CD4-positive, alpha-beta T cell treated with Interleukin-12 subunit alpha and Interleukin-12 subunit beta, for 1 hour (primary cell): ENCODE data around the gene PLEKHA4.
A peak's percentile ranks its signal among the peaks of the same experiment; 100 is the strongest.
"Not testable (repeated sequence)": the region's sequence is repeated elsewhere in the genome, so short reads cannot be mapped to it uniquely, and the experiment has no call there.

ENCODE experiments used
- DNase-seq: peaks from one replicate; pipeline ENCODE4 v3.0.0-alpha.2; 2020

Gene PLEKHA4, protein sequence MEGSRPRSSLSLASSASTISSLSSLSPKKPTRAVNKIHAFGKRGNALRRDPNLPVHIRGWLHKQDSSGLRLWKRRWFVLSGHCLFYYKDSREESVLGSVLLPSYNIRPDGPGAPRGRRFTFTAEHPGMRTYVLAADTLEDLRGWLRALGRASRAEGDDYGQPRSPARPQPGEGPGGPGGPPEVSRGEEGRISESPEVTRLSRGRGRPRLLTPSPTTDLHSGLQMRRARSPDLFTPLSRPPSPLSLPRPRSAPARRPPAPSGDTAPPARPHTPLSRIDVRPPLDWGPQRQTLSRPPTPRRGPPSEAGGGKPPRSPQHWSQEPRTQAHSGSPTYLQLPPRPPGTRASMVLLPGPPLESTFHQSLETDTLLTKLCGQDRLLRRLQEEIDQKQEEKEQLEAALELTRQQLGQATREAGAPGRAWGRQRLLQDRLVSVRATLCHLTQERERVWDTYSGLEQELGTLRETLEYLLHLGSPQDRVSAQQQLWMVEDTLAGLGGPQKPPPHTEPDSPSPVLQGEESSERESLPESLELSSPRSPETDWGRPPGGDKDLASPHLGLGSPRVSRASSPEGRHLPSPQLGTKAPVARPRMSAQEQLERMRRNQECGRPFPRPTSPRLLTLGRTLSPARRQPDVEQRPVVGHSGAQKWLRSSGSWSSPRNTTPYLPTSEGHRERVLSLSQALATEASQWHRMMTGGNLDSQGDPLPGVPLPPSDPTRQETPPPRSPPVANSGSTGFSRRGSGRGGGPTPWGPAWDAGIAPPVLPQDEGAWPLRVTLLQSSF

DNA sequence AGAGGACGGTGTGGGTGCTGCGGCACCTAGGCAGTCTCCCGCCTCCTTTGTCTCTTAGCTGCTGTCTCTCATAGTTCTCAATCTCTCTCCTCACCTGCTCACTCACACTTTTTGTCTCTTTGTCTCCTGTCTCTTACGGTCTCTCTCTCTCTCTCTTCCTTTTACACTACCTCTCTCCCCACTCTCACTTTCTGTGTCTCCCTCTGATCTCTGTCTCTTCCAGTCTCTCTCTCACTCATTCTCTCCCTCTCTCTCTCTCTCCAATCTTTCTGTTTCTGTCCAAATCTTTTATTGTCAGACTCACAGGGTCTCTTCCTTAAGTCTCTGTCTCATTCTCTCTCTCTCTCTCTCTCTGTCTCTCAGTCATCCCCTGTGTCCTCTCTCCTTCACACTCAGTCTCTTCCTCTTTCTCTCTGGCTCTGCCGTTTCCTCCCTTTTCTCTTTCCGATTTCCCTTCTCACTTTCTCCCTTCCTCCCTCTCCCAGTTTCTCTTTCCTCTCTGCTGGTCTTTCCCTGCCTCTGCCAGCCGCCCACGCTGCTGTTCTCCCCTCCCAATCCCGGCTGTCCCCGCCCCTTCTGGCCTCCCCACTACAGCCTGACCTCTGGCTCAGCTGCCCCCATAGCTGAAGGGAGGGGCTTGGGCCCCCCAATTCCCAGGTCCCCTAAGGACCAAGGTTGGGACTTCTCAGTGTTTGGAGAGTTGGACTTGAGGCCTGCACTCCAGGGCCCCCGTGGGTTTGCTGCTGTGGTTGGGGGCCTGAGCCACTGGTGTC lies at the start of gene PLEKHA4:
PLEKHA4 (minus strand) TSS at position 504 of the 773 bp plus-strand sequence. CDS start 997 bp downstream, outside the sequence.
- DNase-seq, result no peak

DNA sequence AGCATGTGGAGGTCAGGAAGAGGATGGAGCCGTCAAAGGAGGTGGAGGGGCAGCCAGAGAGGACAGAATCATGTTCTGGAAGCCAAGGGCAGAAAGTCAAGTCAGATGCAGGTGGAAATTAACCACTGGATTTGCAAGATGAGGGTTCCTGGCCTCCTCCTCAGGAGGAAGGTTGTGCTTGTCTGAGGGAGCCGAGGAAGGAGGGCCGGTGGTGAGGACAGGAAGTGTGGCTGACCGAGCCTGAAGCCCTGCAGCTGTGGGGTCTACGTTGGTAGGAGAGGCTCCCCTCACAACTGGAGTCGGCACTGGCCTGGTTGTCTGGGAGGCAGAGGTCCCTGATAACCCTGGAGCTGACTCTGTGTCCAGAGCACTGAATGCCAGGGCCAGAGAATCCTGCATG lies 49.7 kb upstream of the PLEKHA4 start:
- no peak for DNase-seq

DNA sequence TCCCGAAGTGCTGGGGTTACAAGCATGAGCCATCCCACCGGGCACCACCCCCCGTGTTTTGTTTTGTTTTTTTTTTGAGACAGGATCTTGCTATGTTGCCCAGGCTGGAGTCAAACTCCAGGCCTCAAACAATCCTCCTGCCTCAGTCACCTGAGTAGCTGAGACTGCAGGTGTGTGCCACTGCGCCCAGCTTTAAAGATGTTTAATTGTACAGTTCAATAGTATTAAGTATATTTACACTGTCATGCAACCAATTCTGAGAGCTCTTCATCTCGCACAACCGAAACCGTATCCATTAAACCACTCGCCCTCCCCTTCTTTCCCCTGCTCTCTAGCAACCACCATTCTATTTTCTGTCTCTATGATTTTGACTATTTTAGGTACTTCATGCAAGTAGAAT lies 47.3 kb upstream of the PLEKHA4 start:
- no peak for DNase-seq

DNA sequence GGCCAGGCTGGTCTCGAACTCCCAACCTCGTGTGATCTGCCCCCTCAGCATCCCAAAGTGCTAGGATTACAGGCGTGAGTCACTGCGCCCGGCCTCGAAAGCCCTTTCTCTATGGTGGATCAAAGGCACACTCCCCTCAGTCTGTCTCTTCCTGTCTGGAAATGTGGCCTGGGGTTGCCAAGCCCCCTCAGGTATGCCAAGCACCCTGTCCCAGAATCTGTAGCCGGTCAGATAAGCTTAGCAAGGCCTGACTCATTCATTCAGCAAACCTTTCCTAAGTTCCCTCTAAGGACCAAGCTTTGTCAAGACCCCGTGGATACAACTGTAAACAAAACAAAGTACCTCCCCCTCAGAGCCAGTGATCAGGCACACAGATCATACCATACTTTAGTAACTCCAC lies 45.8 kb upstream of the PLEKHA4 start:
- no peak for DNase-seq

DNA sequence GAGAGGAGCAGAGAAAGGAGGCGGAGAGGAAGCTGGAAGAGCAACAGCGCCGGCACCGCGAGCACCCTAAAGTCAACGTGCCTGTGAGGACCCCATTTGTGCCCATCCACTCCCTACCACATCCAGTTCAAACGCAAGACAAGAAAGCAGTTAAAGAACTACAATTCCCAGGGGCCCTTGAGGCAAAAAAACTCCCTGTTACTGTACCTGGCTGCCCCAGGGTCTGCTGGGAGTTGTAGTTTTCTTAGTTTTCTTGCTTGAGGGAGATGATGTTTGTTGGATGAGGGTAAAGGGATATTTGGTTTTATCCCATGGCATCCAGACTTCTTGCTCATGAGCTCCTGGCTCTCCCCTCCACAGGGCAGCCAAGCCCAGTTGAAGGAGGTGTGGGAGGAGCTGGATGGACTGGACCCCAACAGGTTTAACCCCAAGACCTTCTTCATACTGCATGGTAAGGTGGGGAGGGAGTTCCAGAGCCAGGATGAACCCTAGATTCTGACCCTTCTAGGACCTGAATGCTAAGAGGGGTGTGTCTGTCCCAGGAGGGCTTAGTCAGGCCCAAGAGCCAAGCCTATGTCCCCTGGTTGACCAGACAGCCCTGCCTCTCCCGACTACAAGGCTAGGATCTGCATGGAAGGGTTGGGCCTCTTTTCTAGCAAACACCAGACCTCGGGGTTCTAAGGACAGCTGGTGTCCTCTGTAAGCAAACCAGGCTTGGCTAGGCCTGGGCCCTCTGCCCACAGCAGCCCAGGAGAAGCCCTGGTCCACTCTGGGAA lies 44.9 kb upstream of the PLEKHA4 start:
- peak; percentile 42 for DNase-seq

DNA sequence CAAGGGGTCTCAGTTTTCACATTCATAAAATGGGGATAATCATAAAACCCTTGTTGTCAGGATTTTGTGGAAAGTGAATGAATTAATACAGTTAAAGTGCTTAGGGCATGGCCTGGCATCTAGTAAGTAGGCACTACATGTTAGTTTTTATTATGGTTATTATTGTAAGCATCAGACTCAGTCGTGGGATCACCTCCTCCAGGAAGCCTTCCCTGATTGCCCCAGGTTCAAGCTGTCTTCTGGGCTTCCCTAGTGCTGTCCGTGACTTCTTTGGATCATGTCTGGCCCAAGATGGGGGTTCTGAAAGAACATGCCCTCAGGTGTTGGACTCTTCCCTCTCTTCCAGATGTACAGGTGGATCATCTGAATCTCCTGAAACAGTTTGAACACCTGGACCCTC lies 42.4 kb upstream of the PLEKHA4 start:
- DNase-seq, result no peak

DNA sequence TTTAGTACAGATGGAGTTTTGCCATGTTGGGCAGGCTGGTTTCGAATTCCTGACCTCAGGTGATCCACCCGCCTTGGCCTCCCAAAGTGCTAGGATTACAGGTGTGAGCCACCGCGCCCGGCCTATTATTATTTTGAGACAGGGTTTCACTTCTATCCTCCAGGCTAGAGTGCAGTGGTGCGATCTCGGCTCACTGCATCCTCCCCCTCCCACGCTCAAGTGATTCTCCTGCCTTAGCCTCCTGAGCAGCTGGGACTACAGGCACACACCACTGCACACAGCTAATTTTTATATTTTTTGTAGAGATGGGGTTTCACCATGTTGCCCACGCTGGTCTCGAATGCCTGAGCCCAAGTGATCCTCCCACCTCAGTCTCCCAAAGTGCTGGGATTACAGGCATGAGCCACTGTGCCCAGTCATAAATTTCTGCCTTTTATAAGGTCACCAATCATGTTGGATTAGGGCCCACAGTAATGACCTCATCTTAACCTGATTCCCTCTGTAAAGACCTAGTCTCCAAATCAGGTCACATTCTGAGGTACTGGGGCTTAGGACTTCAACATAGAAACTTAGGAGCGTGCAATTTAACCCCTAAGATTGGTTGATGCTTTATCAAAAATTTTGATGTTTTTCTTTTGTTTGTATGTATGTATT lies 41.1 kb upstream of the PLEKHA4 start:
- DNase-seq, result not testable (repeated sequence)

DNA sequence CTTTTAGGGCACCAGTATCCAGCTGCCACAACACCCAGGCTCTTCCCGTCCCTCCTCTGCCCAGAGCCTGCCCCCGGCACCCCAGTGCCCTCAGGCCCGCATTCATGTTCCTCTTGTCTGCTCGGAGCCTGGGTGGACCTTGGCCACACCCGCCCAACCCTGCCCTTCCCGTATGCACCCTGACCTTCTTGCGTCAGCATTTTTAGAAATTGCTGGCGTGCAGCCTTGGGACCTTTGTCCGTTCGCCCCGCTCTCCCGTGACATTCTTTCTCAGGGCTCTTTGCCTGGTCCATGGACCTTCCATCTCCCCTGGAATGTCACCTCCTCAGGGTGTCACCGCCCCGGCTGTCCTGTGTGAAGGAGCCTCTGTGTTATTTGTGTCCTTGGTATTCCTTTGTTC lies 39.3 kb upstream of the PLEKHA4 start:
- DNase-seq, result no peak

DNA sequence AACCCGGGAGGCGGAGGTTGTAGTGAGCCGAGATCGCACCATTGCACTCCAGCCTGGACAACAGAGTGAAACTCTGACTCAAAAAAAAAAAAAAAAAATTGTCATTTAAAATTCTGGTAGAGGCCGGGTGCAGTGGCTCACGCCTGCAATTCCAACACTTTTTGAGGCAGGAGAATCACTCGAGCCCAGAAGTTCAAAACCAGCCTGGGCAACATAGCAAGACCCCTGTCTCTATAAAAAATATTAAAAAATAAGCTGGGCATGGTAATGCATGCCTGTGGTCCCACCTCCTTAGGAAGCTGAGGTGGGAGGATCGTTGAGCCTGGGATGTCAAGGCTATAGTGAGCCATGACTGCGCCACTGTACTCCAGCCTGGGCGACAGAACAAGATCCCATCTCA lies 37.9 kb upstream of the PLEKHA4 start:
- no peak for DNase-seq

DNA sequence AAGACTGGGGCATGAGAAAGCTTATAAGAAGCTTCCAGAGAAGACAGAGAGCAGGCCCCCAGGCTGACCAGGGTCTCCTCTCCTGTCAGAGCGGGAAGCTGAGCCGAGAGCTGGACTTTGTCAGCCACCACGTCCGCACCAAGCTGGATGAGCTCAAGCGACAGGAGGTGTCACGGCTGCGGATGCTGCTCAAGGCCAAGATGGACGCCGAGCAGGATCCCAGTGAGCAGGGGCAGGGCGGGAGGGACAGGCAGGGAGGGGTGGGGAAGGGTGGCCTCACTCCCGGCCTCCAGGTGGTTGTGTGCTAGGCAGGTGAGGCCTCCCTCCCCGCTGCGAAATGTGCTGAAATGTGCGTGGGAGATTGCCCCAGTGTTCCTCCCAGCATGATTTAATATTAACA lies 37.2 kb upstream of the PLEKHA4 start:
- no peak for DNase-seq

DNA sequence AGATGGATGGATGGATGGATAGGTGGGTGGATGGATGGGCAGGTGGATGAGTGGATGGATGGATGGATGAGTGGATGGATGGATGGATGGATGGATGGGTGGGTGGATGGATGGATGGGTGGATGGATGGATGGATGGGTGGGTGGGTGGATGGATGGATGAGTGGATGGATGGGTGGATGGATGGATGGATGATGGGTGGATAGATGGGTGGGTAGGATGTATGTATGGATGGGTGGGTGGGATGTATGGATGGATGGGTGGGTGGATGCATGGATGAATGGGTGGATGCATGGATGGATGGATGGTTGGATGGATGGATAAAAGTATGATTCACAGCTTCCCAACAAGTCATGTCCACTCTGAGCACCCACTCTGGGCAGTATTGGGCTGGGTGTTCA lies 35.4 kb upstream of the PLEKHA4 start:
- DNase-seq, result not testable (repeated sequence)

DNA sequence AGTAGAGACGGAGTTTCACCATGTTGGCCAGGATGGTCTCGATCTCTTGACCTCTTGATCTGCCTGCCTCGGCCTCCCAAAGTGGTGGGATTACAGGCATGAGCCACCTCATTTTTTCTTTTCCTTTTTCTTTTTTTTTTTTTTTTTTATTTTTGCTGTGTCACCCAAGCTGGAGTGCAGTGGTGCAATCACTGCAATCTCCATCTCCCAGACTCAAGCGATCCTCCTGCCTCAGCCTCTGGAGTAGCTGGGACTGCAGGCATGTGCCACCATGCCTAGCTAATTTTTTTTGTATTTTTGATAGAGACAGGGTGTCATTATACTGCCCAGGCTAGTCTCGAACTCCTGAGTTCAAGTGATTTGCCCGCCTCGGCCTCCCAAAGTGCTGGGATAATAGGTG lies 33.9 kb upstream of the PLEKHA4 start:
- DNase-seq, result not testable (repeated sequence)

DNA sequence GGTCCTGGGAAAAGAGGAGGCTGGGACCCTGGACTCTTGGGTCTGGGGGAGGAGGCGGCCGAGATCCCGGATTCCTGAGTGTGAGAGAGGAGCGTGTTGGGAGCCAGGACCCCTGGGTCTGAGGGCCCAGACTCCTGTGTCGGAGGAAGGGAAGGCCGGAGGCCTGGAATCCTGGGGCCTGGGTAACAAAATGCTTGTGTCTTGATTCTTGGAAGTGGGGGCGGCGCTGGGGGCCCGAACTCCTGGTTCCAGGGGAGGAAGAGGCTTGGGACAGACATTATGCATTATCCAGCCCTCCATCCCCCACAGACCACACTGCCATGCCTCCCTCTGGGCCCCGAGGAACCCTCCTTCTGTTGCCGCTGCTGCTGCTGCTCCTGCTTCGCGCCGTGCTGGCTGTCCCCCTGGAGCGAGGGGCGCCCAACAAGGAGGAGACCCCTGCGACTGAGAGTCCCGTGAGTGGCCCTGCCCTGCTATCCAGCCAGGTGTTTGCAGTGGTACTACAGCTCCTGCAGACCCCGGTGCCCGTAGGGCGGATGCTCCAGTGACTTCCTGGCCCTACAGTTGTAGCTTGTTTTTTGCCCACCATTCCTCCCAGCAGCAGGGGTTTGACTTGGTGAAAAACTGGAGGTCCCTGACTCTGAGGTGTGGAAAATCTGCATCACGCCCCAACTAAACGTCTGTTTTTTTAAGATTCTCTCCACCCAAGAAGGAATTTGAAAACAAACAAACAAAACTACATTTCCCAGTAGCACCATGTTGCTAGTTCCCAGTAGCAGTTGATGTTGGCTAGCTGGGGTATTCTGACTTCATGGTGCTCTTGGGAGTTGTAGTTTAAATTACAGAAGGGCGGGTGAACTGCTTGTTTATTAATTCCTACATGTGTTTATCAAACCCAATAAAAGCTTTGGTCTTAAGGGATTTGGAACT lies 32.3 kb upstream of the PLEKHA4 start:
- DNase-seq, result peak; percentile 50

DNA sequence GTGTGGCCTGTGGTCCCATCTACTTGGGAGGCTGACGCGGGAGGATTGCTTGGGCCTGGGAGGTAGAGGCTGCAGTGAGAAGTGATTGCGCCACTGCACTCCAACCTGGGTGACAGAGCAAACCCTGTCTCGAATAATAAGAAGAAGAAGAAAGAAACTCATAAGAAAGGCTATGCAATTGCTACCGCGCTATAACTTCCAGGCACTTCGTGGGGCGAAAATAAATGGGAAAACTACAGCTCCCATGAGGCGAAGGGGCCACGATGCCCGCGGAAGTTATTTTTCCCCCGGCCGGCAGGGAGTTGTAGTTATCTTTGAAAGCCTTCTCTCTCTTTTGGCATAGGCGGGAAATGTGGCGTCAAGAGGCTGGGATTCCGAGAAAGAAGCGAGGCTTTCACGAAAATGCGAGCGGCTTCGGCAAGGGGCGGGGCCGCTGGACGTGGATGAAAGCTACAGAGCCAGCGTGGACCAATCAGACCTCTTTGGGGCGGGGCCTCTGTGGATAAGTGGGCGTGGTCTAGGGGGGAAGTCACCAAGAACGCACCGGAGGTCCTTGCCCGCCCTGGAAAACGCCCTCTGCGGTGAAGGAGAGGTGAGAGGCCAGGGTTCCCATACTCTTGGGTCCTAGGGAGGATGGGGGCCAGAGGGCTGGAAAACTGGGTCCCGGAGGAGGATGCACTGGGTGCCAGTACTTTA lies 31.5 kb upstream of the PLEKHA4 start, which contains the start of gene NUCB1:
NUCB1 (plus strand) TSS at position 532 of the 696 bp plus-strand sequence. CDS start 485 bp downstream, outside the sequence.
- peak; percentile 99 for DNase-seq

DNA sequence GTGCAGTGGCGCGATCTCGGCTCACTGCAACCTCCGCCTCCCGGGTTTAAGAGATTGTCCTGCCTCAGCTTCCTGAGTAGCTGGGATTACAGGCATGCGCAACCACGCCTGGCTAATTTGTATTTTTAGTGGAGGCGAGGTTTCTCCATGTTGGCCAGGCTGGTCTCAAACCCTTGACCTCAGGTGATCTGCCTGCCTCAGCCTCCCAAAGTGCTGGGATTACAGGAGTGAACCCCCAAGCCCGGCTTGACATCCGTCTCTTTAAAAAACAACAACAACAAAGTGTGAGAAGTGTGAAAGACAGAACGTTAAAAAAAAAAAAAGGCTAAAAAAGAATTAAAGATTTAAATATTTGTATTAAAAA lies 31.0 kb upstream of the PLEKHA4 start:
- DNase-seq, result not testable (repeated sequence)

DNA sequence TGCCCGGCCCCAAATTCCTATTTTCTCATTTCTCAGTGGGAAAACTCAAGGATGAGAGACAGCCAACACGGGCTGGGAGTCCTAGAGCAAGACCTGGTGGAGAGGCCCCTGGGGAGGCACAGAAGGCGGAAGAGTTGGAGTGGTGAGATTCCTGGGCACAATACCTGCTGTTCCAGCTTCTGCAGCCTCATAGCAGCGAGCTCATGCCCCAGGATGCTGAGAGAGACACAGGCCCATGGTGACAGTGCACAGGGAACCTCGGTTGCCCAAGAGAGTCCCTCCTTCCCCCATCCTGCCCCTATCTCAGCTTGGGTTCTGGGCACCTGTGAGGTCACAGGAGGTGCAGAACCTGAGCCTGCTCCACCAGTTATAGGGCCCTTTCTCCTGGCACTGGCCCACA lies 28.8 kb upstream of the PLEKHA4 start:
- DNase-seq, result no peak

DNA sequence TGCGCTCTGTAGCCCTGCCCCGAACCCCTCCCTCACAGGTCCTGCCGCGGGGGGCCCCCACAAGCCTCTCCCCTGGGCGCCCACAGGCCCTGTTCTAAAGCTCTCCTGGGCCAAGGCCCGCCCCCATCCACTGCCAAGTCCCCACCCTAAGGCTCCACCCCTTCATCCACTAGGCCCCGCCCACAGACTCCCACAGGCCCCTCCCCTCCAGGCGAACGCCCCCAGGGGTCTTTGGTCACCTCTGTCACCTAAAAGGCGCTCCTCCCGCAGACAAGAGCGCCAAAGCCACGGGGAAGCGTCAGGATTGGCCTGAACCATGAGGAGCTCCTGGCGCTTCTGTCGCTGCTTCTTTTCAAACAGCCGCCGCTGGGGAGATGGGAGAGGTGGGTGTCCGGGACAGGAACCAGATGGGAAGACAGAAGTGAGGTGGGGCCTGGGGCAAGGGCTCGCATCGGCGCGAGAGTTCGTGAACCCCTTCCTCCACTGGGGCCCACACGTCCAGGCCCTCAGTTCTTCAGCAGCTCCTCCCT lies 27.8 kb upstream of the PLEKHA4 start:
- peak; percentile 52 for DNase-seq

DNA sequence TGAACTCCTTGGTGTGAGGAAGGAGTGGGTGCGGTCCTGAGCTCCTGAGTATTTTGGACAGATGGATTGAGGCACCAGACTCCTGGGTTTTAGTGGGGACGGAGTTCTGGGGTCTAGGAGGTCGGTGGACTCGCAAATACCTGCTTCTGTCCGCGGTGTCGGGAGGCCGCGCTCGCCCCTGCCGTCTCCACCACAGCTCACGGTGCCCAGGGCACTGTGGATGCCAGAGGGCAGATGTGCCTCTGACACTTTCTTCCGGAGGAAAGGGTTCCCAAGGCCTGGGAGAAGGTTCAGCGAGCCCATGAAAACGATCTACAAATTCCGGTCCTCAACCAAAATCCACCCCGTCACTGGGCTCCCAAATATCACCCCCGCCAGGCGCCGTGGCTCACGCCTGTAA lies 26.8 kb upstream of the PLEKHA4 start:
- DNase-seq, result no peak

DNA sequence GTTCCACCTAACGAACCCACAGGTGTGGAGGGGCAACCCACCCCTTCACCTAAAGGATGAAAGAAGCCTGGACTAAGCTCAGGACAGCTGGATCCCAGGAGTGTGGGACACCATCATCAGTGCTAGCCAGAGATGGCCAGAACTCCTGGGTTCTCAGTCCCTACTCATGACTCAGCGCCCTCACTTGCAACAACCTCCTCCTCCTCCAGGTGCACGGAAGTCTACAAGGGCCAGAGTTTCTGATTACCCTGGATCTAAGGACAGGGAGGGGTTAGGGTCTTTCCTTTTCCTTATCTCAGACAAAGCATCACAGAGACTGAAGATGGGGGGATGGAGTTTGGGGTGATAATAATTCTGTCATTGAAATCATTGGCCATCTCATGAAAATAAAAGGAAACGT lies 22.1 kb upstream of the PLEKHA4 start:
- no peak for DNase-seq

DNA sequence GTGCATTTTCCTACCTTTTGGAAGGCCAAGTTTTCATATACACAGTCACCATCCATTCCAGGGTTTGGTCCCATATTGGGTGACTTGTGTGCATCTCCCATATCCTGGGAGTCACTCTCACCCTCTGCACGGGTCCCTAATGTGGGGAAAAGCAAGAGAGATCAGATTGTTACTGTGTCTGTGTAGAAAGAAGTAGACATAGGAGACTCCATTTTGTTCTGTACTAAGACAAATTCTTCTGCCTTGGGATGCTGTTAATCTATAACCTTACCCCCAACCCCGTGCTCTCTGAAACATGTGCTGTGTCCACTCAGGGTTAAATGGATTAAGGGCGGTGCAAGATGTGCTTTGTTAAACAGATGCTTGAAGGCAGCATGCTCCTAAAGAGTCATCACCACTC lies 21.1 kb upstream of the PLEKHA4 start:
- DNase-seq, result not testable (repeated sequence)
